MM.1S (cell line): ENCODE results near the gene CDK5.
"Not testable (repeated sequence)": the region's sequence is repeated elsewhere in the genome, so short reads cannot be mapped to it uniquely, and the experiment has no call there.

Experiments used
- CTCF ChIP-seq: fragments of 300-600 bp; sonication (generic); IDR thresholded peaks from 2 replicates; pipeline ENCODE4 v1.5.1; 2016; ENCODE audit warnings: antibody characterized with exemption, low read length, mixed read lengths
- EZH2 ChIP-seq: fragments of 300-600 bp; sonication (generic); optimal IDR thresholded peaks from 2 replicates; pipeline ENCODE3; 2017; ENCODE audit warnings: low read depth, mild to moderate bottlenecking, antibody characterized with exemption, low read length, mixed read lengths
- EZH2phosphoT487 ChIP-seq: fragments of 300-600 bp; sonication (generic); IDR thresholded peaks from 2 replicates; pipeline ENCODE4 v1.6.1; 2018; ENCODE audit warnings: antibody characterized with exemption, low read length

GRCh38 chr7:151011616-151012015, 46.1 kb downstream of the CDK5 start:
- TF ChIP-seq CTCF, EZH2, EZH2phosphoT487: not testable (repeated sequence)
